Measurements from ENCODE around the gene TALDO1. TPM values are rescaled to one million over a fixed set of nuclear protein-coding genes. Genes with fewer than 3 reads are reported as not detected.

Gene TALDO1
- total RNA-seq, 1 experiment from 2014 or later: 268 TPM

DNA sequence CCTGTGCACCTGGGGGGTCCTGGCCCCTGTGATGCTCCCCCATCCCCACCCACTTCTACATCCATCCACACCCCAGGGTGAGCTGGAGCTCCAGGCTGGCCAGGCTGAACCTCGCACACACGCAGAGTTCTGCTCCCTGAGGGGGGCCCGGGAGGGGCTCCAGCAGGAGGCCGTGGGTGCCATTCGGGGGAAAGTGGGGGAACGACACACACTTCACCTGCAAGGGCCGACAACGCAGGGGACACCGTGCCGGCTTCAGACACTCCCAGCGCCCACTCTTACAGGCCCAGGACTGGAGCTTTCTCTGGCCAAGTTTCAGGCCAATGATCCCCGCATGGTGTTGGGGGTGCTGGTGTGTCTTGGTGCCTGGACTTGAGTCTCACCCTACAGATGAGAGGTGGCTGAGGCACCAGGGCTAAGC lies 20.0 kb upstream of the TALDO1 start:
- Mint-ChIP-seq H3K27me3 (ENCODE audit: low read depth) (no peaks in the 10 kb centered on the region), H3K4me1 (peaks cover 5 to 19% of the 10 kb centered on the region in 2 experiments; a peak in 3 of 4 replicates), H3K4me3 (peak overlapping the region in 1 of 2 experiments; percentile 12; a peak in 1 of 5 replicates), H3K9me3 (no peaks in the 10 kb centered on the region), H3K36me3 (ENCODE audit: insufficient read depth in 1 of 3, low read depth in 3 of 3) (peaks cover 0 to 8% (median 0%) of the 10 kb centered on the region in 3 experiments; a peak in 2 of 7 replicates), H3K27ac (no peak overlapping the region)
- H3K4me1 ChIP-seq (ENCODE audit: insufficient read depth, low read length): no peaks in the 10 kb centered on the region
- no peaks in the 10 kb centered on the region for H3K79me2 ChIP-seq (ENCODE audit: insufficient read depth, low read length)
- no peak overlapping the region for H2BK5ac ChIP-seq (ENCODE audit: insufficient read length, low read length)
- TF ChIP-seq, protein P1, sequence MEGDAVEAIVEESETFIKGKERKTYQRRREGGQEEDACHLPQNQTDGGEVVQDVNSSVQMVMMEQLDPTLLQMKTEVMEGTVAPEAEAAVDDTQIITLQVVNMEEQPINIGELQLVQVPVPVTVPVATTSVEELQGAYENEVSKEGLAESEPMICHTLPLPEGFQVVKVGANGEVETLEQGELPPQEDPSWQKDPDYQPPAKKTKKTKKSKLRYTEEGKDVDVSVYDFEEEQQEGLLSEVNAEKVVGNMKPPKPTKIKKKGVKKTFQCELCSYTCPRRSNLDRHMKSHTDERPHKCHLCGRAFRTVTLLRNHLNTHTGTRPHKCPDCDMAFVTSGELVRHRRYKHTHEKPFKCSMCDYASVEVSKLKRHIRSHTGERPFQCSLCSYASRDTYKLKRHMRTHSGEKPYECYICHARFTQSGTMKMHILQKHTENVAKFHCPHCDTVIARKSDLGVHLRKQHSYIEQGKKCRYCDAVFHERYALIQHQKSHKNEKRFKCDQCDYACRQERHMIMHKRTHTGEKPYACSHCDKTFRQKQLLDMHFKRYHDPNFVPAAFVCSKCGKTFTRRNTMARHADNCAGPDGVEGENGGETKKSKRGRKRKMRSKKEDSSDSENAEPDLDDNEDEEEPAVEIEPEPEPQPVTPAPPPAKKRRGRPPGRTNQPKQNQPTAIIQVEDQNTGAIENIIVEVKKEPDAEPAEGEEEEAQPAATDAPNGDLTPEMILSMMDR (conservative IDR thresholded peaks at IDR 0.05): no peak
- no peak overlapping the region for H4K91ac ChIP-seq (ENCODE audit: insufficient read length, low read depth, low read length)
- H3K18ac ChIP-seq (ENCODE audit: insufficient read length, low read depth, low read length): no peak overlapping the region
- no peaks in the 10 kb centered on the region for H4K20me1 ChIP-seq (ENCODE audit: control insufficient read depth, insufficient read depth, insufficient read length)
- no peaks in the 10 kb centered on the region for H3K27me3 ChIP-seq (ENCODE audit: insufficient read depth, low read length)
- H3K79me1 ChIP-seq (ENCODE audit: insufficient read depth, low read depth, low read length, poor library complexity, severe bottlenecking): no peaks in the 10 kb centered on the region
- H3K27ac ChIP-seq (ENCODE audit: insufficient read length, low read depth, low read length): no peak overlapping the region
- no peak overlapping the region for H2BK120ac ChIP-seq (ENCODE audit: low read depth, low read length, poor library complexity, severe bottlenecking)
- no peak overlapping the region; the same call in 1 of the 2 replicates for H3K14ac ChIP-seq (ENCODE audit: insufficient read depth, low read length)
- H3K23me2 ChIP-seq (ENCODE audit: insufficient read length, low read depth, low read length, poor library complexity, severe bottlenecking): peaks cover 7% of the 10 kb centered on the region
- H4K8ac ChIP-seq (replicated peaks; ENCODE audit: insufficient read length, low read depth, low read length): no peak overlapping the region
- H4K5ac ChIP-seq (ENCODE audit: insufficient read length, low read depth, low read length): no peak overlapping the region
- no peak overlapping the region for H3K9ac ChIP-seq (ENCODE audit: extremely low read depth, insufficient read length, low read length)
- H3K56ac ChIP-seq (ENCODE audit: insufficient read length, low read depth, low read length): no peak overlapping the region
- no peak overlapping the region for H3K23ac ChIP-seq (ENCODE audit: insufficient read length, low read depth, low read length)
- H3K9me3 ChIP-seq (ENCODE audit: control insufficient read depth, low read depth, low read length): no peaks in the 10 kb centered on the region
- no peak overlapping the region for H2BK12ac ChIP-seq (ENCODE audit: insufficient read length, low read depth, low read length)
- no peak overlapping the region for H2BK15ac ChIP-seq (ENCODE audit: low read depth, low read length)
- DNase-seq: no peak
- WGBS (ENCODE audit: extremely low coverage, insufficient read length, low lambda C conversion rate): no CpG with 5 or more reads among the region's 12 CpGs
- H3T11ph ChIP-seq (ENCODE audit: low read length): no peak overlapping the region
- H3K4me2 ChIP-seq (ENCODE audit: insufficient read depth, insufficient read length, low read length): no peak overlapping the region
- no peak overlapping the region for H2AK5ac ChIP-seq (ENCODE audit: insufficient read length, low read length)
- no peak overlapping the region for H3K4ac ChIP-seq (ENCODE audit: low read depth, low read length)
- H2AFZ ChIP-seq (ENCODE audit: low read length): no peak overlapping the region
- H2BK20ac ChIP-seq (ENCODE audit: low read depth, low read length, poor library complexity, severe bottlenecking): no peak overlapping the region

All from H9 (cell line).